GM19438 (cell line): ENCODE measurements around the gene TRMT112.

Experiments
- ATAC-seq: cut with Tn5 transposase; IDR thresholded peaks from one replicate; pipeline ENCODE4 v1.9.1; 2021; ENCODE audit warnings: low read depth; ENCODE audit not compliant: unreplicated experiment

Gene TRMT112

DNA sequence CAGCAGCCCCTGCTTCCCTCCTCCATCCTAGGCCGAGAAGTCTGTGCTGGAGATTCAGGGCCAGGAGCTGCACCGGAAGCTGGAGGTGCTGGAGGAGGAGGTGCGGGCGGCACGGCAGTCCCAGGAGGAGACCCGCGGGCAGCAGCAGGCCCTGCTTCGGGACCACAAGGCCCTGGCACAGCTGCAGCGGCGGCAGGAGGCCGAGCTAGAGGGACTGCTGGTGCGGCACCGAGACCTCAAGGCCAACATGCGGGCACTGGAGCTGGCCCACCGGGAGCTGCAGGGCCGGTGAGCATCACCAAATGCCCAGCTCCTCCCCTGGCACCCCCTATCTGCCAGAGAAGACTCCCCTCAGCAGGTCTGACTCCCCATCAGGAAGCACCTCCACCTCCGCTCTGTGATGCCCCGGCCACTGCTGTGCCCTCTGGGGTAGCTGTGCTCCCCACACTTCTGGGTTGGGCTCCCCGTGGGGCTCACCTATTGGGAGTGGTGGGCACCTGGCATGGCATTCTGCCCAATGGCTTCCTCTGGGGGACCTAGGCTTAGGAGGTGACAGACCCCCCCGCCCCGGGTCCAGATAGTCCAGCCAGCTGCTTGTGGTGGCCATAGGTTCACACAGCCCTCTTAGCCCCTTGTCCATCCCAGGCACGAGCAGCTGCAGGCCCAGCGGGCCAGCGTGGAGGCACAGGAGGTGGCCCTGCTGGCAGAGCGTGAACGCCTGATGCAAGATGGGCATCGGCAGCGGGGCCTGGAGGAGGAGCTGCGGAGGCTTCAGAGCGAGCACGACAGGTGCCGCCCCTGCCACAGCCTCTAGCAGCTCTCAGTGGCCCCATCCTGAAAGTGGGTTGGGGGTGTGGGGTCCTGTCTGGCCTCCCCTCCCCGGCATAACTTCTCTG is 35.0 kb upstream of the TRMT112 start:
- no peak for ATAC-seq

DNA sequence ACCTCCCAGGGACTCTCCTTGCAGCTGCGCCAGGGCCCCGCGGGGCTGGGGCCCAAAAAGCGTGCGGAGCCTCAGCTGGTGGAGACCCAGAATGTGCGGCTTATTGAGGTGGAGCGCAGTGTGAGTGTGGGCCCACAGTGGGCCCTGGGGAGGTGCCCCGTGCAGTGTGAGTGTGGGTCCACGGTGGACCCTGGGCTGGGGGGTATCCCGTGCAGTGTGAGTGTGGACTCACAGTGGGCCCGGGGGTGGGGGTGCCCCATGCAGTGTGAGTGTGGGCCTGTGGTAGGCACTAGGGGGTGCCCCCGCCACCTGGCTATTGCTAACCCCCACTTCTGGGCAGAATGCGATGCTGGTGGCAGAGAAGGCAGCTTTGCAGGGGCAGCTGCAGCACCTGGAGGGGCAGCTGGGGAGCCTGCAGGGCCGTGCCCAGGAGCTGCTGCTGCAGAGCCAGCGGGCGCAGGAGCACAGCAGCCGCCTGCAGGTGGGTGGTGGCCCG is 33.8 kb upstream of the TRMT112 start:
- no peak for ATAC-seq

DNA sequence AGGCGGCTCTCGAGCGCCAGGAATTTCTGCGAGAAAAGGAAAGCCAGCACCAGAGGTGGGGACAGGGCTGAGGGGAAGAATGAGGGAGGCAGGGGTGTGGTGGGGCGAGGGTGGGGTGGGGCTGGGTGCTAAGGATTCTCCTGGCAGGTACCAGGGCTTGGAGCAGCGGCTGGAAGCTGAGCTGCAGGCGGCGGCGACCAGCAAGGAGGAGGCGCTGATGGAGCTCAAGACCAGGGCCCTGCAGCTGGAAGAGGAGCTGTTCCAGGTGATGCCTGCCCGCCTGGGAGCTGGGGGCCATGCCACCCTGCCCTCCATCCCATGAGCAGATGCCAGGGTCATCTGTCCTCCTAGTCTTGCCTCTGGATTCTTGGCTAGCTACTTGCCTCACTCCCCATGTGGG is 32.0 kb upstream of the TRMT112 start:
- no peak for ATAC-seq

DNA sequence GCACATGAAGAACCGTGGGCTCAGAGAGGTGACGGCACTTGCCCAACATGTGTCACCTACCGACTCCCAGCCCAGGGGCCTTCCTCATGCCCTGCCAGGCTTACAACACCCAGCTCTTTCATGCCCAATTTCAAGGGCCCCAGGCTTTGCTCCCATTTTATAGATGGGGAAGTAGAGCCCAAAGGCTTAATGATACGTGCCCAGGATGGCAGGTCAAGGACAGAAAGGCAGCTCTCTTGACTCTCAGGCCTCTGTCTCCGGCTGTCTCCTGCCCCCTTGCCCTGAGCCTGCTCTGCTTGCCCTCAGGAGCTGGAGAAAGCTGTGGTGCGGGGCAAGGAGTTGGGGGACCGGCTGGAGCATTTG is 31.6 kb upstream of the TRMT112 start:
- no peak for ATAC-seq

DNA sequence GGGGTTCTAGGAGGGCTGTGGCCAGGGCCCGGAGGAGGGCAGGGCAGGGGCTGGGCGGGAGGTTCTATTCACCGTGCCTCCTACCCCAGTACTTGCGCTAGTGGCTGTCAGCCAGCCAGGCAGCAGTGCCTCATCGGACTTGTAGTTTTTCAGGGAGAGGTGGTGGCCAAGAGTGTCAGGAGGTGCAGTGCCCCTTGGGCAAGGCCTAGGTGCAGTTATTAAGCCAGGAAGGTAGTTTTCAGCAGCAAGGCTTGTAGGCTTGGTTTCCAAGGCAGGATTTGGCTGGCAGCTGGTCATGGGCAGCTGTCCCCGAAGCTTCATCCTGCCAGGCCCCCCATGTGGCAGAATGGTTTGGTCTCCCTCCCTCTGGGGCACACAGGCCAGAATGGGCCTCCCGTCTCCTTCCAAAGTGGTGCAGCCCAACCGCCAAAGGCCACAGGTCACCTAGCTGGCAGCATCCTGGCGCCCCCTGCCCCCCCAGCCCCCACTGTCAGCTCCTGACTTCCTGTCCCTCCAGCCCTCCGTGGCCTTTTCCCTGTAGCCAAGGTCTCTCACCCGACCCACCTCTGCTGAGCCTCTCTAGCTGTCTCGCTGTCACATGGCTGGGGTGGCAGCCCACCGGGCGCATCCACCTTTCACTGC is 31.1 kb upstream of the TRMT112 start:
- ATAC-seq = no peak

DNA sequence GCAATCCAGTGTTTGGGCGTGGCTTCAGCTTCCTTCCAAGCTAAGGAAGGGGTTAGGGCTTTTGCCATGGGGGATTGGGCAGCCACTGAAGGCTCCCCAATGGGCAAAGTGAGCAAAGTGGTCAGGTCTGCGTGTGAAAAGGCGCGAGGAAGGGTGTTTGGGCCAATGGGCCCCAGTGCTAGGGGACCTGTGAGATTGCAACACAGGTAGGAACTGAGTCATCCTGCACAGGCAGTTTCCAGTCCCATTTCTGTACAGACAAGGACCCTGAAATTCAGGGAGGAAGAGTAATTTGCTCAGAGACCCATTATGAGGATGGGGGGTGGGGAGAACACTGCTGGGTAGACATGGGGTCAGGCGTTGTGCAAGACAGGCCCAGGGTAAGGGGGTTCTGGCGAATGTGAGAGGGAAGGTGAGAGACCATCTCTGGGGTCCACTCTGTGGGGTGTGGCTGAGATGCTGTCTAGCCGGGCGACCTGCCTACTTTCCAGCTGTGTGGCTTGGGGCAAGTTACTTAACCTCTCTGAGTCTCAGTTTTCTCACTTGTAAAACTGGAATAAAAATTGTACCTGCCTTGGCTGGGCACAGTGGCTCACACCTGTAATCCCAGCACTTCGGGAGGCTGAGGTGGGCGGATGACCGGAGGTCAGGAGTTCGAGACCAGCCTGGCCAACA is 30.0 kb upstream of the TRMT112 start:
- no peak for ATAC-seq

DNA sequence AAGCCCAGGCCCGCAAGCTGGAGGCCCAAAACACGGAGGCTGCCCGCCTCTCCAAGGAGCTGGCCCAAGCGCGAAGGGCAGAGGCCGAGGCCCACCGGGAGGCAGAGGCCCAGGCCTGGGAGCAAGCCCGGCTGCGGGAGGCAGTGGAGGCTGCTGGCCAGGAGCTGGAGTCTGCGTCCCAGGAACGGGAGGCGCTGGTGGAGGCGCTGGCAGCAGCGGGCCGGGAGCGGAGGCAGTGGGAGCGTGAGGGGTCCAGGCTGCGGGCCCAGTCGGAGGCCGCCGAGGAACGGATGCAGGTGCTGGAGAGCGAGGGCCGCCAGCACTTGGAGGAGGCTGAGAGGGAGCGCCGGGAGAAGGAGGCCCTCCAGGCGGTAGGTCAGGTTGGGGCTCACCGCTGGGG is 27.4 kb upstream of the TRMT112 start:
- ATAC-seq = no peak

DNA sequence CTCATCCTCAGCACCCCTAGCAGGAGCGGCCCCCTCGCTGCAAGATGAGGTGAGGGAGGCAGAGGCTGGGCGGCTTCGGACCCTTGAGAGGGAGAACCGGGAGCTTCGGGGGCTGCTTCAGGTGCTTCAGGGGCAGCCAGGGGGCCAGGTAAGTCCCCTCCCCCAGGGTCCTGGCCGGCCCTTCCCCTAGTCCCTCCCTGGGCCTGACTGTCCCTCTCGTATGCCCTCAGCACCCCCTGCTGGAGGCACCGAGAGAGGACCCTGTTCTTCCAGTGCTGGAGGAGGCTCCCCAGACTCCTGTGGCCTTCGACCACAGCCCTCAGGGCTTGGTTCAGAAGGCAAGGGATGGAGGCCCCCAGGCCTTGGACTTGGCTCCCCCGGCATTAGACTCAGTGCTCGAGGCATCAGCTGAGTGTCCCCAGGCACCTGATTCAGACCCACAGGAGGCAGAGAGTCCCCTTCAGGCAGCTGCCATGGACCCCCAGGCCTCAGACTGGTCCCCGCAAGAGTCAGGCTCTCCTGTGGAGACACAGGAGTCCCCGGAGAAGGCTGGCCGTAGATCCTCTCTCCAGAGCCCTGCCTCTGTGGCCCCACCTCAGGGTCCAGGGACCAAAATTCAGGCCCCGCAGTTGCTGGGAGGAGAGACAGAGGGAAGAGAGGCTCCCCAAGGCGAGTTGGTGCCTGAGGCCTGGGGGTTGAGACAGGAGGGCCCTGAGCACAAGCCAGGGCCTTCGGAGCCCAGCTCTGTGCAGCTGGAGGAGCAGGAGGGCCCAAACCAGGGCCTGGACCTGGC is 26.6 kb upstream of the TRMT112 start:
- no peak for ATAC-seq

DNA sequence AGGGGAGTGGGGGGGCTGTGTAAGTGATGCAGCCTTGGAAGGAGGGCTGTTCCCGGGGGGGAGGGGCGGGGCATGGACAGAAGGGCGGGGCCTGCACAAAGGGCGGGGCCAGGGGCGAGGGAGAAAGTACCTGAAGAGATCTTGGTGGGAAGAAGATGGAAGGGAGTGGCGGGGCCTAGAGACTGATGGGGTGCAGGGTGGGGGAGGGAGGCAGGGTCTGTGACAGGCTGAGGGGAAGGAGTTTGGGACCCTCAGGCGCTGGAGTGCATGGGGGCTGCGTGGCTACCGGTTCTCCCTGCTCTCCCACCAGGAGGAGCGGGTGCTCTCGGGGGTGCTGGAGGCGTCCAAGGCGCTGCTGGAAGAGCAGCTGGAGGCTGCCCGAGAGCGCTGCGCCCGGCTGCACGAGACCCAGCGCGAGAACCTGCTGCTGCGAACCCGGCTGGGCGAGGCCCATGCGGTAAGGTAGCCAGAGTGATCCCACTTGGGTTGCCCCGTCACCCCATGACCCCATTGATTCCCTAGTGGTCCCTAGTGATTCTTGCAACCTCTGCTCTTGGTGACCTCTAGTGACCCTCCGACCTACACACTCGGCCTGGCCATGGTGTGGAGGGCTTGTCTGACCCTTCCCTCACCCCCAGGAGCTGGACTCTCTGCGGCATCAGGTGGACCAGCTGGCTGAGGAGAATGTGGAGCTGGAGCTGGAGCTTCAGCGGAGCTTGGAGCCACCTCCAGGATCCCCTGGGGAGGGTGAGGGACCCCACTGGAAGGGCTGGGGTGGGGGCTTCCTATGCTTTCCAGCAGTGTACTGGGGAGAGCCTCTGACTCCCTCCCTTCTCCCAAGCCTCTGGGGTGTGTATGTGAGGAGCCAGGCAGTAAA is 25.7 kb upstream of the TRMT112 start:
- no peak for ATAC-seq

DNA sequence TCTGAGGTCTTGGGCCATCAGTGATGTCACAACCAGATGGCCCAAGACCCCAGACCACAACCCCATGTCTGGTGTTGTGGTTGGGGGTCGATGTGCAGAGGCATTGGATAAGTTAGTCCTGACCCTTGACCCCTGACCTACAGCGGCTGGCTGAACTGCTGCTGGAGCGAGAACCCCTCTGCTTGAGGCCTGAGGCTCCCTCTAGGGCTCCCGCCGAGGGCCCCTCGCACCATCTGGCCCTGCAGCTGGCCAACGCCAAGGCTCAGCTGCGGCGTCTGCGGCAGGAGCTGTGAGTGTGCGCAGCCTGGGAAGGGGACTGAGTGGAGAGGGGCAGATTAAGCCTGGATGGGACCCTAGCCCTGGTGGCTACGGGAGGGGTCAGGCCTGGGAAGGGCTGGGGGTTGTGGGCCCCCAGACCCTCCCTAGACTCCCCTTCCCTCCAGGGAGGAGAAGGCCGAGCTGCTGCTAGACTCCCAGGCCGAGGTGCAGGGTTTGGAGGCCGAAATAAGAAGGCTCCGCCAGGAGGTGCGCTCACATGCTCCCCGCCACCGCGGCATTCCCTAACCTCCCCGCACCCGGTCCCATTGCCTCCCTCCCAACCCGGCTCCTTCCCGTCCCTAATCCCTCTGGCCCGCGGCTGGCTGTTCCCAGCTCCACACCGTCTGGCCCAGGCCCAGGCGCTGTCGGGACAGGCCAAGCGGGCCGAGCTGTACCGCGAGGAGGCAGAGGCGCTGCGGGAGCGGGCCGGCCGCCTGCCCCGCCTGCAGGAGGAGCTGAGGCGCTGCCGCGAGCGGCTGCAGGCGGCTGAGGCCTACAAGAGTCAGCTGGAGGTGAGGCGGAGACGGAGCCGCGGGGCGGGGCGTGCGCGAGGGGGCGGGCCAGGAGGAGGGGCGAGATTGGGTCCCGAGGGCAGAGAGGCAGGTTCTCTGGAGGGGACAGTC is 24.8 kb upstream of the TRMT112 start:
- ATAC-seq = peak; percentile 52

DNA sequence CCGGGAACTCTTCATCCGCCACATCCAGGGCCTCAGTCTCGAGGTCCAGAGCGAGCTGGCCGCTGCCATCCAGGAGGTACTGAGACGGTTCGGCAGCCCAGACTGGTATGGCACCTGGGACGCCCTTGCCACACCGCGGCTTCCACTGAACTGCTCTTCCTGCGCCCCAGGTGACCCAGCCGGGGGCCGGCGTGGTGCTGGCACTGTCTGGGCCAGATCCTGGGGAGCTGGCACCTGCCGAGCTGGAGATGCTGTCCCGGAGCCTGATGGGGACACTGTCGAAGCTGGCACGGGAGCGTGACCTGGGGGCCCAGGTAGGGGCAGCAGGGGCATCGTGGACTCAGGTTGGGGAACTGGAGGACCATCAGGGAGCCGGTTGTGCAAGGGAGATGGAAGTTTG is 24.1 kb upstream of the TRMT112 start:
- no peak for ATAC-seq

DNA sequence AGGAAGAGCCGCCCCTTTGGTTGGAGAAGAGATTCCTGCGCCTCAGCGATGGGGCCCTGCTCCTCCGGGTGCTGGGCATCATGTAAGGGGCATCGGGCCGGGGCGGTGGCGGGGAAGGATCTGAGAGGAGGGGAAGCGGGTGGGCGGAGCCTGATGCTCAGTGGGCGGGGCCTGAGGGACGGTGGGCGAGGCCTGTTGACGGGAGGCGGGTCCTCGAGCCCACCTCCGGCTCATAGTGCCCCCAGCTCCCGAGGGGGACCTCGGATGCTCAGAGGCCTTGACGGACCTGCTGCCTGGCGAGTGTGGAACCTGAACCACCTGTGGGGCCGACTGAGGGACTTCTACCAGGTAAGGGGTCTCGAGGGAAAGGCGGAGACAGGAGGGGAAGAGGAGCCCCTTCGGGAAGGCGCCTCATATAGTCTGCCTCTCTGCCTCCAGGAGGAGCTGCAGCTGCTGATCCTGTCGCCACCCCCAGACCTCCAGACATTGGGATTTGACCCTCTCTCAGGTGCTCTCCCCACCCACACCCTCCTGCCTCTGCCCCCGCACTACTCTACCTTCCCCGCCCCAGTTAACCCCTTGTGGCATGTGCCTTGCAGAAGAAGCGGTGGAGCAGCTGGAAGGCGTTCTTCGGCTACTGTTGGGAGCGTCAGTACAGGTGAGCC is 23.4 kb upstream of the TRMT112 start:
- ATAC-seq = peak; percentile 38

DNA sequence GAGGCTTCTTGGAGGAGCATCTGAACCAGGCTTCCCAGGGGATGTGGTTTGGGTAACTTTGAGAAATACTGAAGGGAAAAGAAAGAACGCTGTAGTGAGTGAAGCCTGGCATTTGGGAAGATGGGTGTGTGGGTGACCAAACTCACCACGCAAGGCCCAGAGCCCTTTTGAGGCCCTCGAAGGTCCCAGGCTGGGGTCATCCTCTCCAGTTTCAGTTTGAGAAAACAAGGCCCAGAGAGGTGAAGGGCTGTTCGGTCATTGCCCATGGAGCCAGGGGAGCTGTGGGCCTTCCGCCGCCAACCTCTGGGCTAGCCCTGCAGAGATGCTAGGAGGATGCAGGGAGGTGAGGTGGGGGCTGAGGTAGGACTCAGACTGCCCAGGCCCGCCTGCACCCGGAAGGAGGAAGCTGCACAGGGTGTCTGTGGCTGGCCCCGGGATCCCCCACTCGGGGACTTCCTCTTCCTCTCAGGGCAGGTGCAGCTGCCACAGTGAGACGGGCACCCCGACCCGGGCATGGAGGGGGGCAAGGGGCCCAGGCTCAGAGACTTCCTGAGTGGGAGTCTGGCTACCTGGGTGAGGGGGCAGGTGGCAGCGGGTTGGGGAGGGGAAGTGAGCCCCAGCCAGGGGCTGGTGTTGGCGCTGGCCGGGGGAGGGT is 22.5 kb upstream of the TRMT112 start, which contains the start of gene CCDC88B:
CCDC88B (plus strand) TSS at position 451 of the 655 bp plus-strand sequence; CDS start at position 514, 63 bp downstream.
- ATAC-seq = peak; percentile 48

DNA sequence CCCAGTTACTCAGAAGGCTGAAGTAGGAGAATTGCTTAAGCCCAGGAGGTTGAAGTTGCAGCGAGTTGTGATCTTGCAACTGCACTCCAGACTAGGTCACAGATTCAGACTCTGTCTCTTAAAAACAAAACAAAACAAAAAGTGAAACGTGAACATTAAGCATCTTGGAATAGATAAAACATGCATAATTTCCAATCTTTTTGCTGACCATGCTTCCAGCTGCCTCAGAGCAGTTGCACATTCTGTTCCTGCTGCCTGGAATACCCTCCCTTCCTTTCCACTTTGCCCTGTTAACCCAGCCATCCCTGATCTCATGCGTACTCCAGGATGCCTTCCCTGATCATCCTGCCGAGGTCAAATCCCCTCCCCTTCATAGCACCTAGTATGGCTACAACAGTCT is 21.9 kb upstream of the TRMT112 start:
- ATAC-seq = no peak

DNA sequence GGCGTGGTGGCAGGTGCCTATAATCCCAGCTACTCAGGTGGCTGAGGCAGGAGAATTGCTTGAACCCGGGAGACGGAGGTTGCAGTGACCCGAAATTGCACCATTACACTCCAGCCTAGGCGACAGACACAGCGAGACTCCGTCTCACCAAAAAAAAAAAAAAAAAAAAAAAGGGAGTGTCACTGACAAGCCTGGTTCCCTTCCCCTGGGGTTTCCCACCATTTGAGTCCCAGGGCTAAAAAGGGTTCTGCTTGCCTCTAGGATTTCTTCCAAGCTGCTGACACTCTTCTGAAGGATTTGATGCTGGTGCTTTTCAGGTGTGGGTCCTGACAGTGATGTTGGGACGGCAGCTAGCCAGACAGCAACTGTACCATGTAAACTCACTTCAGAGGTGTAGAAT is 21.4 kb upstream of the TRMT112 start:
- no peak for ATAC-seq

DNA sequence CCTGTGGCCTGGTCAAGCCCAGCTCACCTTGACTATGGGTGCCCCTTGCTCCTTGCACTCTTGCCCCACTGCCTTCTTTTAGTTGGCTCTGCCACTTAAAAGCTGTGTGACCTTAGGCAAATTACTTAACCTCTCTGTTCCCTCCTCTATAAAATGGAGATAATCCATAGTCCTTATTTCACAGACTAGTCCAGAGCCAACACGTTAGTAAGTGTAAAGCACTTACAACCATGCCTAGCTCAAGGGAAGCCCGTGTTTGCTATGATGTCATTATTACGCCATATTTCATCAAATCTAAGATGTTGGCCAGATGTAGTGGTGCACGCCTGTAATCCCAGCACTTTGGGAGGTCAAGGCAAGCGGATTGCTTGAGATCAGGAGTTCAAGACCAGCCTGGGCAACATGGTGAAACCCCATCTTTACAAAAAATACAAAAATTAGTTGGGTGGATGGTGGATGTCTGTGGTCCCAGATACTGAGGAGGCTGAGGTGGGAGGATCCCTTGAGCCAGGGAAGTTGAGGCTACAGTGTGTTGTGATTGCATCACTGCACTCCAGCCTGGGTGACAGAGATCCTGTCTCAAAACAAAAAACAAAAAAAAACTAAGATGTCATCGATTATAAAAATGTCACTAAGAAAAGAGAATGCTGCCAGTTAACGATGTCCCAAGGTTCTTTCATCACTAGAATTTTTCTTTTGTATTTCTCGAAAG is 20.3 kb upstream of the TRMT112 start:
- no peak for ATAC-seq
